Fibroblast of skin of left biceps (primary cell): ENCODE results near the gene ADAMTSL1.
A peak's percentile ranks its signal among the peaks of the same experiment; 100 is the strongest.

Experiments used
- DNase-seq, 2 experiments: peaks; one replicate each; pipeline ENCODE4 v3.0.0-alpha.2; 2013; ENCODE audit warnings: low read depth in 2 of 2

The ADAMTSL1 gene

DNA sequence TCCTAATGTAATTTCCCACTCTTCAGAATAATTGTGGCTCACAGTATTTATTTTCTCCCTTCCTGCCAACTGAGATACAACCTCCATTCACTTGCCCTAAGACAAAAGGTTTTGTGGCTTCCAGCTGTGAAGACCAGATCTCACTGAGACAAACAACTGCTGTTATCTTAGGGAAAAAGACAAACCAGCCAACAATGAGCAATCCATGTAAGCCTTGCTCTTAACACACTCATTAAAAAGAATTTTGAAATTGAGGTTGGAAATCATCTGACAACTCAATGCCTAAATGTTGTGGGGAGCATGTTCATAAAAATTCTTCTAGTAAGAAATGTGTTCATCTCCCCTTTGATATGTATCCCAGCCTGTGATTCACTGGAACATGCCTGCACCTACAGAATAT lies 132.9 kb downstream of the ADAMTSL1 start:
- DNase-seq: peak; percentile 19 to 35

DNA sequence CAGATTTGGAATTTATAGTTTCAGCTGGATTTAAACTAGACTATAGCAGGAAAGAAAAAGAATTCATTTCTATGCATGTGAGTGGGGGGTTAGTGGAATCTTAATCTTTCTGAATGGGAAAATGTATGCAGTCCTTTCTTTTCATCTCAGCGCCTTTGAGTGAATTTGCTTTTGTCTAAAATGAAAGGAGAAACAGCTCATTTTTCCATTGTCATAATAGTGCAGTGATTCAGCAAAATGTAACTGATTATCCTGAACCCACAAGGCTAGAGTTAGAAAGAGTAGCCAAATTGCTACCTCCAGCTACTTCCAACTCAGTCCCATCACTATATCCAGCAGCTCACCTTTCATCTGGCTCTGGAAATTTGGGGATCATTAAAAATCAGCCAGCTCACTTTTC lies 134.4 kb downstream of the ADAMTSL1 start:
- DNase-seq: no peak

DNA sequence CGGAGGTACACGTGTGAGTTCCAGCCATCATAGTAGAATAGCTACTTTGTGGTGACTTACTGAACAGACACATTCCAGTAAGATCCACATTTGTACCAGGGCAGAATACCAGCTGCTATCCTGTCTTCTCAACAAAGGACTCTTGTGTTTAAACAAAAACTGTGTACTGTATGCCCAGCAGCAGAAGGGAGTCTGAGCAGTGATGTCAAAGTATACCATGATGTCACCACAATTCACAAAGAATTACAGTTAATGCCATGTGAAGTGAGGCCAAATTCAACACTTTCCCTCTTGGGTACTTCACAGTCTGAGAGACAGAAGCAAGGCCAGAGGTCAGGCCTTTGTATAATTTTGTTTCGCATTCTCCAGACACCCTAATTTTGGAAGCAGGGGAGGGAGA lies 137.0 kb downstream of the ADAMTSL1 start:
- DNase-seq: no peak

DNA sequence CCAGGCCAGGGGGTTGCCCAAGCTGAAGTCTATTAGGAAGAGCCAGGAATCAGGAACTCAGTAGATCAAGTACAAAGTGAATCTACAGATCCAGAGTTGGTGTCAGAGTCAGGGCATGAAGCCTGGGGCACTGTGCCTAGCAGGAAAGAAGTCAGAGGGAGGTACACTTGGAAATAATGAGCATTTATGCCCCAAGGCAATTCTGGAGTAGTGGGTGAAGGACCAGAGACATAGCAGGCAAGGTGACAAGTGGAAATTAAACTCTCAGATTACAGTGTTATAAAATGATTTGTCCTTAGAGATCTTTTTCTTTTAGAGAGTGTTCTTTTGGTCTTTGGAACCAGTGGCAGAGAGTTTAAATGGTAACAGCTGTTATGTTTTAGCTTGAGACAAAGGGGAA lies 138.0 kb downstream of the ADAMTSL1 start:
- no peak for DNase-seq

DNA sequence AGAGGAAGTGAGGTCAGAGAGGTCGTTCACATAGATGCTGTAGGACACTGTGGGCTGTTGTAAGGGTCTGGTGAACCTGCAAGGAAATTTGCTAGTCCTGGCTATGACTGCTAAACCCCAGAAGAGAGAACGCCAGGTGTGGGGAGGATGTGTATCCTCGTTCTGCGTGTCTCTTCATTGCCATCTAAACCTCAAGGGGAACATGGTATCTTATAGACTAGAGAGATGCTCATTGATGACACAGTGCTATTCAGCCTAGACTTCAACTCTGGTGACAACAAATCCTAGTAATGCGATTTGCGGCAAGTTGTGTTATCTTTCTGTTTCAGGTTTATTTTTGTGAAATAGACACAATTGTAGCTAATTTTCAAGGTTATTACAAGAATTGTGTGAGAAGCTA lies 140.2 kb downstream of the ADAMTSL1 start:
- DNase-seq: no peak

DNA sequence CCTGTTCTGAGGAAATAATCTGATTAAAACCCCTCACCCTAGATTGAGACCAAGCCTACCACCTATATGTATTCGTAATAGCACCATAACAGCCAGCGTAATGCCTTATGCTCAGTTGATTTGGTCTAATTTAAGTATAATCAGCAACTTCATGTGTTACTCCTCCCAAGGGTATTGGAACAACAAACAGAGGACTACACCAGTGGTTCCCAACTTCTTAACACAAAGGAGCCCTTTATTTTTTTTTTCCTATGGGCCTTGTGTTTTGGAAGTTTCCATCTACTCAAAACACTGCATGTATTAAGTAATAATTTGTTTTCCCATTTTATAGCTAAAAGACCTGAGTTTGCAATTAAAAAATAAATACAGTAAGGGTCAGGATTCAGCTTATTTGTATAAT lies 140.7 kb downstream of the ADAMTSL1 start:
- DNase-seq: no peak

DNA sequence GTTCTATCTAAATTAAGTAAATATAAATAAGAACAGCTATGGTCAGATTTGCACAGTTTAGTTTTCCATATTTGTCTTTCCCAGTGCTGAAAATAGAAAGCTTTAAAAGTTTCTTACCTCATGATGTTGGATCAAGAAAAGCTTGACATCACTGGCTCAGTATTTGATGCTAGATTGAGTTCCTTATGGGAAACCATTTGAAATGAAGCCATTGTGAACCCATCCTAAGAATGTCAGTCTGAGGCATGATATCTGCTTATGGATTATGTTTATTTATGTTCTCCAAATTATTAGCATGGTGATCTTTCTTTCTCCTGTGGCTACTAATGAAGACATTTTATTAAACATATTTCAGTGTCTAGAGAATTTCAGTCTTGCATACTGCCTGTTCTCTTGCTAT lies 143.0 kb downstream of the ADAMTSL1 start:
- DNase-seq: no peak

DNA sequence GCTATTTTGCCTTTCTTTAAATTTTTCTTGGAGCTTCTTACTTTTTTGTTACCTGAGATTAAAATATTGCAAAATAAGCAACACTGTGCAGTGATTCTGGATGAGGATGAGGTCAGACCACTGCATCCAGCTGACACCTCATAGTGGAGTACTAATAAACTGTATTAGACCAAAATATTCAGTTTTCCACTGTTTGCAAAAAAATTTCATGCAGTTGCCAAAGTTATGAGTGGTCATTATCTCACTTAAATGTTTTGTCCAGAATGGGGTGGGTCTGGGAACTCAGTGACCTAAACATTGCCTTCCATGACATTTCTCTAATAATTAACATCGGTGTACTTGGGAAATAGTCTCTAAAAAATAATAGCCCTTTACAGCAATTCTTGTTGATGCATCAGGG lies 143.8 kb downstream of the ADAMTSL1 start:
- no peak for DNase-seq

DNA sequence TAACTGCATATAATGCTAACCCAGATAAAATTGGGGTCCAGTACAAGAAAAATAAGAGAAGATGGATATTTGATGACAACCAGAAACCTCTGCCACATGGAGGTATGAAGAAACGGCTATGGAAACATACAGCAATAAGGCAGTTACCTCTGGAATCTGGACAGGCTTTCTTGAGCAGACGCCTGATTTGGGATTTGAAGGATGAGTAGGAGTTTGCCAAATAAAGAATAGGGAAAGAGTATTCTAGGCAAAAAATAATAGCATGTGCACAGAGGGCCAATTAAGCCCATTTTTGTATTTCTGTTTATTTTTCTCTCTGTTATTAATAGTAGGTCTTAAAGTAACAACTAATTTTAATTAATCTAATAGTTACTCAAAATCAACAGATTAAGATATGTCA lies 144.9 kb downstream of the ADAMTSL1 start:
- no peak for DNase-seq

DNA sequence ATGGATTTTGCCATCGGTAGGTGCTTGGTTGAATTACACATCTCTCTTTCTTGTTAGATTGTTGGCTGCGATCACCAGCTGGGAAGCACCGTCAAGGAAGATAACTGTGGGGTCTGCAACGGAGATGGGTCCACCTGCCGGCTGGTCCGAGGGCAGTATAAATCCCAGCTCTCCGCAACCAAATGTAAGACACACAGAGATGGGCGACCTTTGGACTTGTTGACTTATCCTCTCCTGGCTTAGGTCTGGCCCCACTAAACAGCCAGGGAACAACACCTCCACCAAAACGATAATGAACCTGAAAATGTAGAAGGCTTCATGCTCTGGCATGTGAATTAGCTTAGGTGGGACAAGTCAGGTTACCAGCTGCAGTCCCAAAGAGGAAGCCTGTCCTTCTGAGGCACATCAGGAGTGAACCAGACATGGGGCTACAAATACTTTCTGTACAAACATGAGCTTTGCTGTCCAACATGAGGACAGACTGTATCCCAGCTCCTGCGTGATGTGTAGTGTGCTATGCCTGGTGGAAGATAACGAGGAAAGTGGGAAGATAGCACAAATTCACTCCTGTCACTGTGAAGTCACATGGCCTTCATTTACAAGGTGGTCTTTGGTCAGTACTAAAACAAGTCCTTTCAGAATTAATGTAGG lies 148.4 kb downstream of the ADAMTSL1 start:
- DNase-seq: no peak

DNA sequence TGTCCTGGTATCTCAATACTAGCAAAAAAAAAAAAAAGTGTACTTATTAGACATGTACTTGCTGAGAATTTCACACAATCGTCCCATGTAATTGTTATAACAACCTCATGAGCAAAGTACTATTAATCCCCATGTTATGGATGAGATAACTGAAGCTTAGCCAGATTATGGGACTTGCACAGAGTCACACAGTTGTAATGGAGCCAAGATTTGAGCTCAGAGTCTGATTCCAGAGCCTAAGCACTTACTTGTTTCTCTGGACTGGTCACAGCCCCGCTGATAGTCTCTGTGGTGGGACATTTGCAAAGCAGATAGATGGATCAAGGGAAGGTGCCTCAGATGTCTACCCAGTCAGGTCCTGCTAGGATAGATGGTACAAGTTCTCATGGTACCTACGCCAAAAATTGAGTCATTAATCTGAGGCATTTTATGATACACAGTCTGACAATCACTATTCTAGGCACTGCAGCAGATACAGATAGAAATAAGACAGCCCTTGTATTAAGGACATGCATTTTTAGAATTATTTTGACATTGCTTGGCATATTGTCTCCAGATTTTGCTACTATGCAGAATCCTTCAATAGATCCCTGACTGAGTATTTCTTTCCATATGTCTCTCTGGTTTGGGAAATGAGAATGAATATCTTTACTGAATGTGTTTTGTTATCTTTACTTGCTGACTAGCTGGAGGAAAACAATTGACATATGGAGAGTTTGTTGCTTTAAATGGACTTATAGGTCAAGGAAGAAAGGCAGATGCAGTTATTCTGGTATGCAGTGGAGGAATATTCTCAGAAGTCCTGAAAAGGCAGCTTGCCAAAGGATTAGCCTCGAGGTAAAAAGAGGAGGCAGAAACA lies 149.5 kb downstream of the ADAMTSL1 start:
- no peak for DNase-seq

DNA sequence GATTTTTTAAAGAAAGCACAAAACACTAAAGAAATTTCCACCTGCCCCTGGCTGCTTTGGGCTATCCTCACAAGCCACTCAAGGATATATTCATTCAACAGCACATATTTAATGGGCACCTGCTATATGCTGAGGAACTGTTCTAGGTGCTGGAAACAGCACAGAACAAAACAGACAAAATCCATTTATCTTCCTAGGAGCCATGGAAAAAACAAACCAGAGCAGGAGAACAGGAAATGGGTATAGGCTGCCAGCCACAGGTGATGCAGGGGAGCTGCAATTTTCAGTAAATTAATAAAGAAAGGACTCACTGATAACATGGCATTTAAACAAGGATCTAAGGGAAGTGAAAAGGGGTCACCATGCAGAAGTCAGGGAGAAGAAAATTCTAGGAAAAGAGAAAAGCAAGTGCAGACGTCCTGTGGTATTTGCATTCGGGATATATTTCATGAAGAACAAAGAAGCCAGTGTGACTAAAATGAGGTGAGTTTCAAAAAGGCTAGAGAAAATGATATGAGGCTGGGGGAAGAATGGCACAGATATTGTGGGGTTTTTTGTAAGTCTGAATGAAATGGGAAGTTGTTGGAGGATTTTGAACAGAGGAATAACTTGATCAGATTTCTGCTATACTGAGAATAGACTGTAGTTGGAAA lies 152.2 kb downstream of the ADAMTSL1 start:
- DNase-seq: no peak

DNA sequence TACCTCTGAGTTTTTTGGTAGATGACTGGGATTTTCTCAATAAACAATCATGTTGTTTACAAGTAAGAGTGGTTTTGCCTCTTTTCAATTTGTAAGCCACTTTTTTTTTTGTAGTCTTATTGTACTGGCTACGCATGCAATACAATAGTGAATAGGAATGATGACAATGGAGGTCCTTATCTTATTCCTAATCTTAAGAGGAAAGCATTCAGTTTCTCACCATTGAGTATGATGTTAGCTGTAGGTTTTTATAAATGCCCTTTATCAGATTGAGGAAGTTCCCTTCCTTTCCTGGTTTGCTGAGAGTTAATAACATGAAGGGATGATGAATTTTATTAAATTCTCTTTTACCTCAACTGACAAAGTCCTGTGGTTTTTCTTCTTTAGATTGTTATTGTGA lies 155.2 kb downstream of the ADAMTSL1 start:
- DNase-seq: no peak

DNA sequence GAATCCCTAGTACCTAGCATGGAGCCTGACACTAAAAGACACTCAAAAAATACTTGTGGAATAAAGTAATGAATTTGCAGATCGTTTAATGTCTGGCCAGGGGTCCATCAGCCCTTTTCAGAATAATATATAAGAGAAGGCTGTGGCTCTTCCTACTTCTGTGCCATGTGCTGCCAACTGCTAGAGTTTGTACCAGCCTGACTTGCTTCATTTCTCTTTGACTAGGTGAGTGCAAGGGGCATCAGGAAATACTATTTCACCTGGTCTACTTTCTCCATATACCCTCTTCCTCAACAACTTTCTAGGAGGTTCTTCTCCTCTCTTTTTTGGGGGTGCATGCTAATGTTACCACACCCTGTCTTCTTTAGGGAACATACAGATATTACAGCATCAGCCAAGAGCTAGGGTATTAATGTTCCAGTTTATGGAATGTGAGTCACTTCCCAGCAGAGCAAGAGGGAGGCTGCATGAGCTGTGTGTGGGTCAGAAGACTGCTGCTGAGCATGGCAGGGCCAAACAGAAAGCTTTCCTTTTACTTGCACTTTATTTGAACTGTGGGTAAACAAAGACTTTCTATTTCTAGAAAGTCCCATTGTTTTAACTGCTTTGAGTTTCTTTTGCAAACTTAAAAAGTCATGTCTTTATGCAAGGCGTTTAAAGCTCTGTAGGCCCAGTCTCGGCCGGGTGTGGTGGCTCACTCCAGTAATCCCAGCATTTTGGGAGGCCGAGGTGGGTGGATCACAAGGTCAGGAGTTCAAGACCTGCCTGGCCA lies 158.9 kb downstream of the ADAMTSL1 start:
- DNase-seq: peak; percentile 37 to 49

DNA sequence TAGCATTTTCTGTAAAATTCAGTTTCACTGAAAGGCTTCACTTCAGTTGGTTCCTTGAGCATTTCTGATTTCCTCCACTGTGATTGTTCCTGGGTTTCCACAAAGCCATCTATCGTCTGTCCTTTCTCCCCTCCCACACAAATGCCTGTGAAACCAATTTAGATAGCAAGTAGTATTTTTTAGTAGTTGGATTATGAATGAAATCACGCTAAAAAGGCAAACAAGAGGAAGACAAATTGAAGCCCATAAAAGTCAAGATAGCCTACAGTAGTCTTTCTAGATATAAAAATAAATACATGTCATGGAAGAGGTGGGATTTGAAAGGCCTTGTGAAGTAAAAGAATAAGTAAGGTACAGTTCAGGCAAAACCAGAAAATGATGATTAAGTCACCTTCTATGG lies 162.8 kb downstream of the ADAMTSL1 start:
- no peak for DNase-seq

DNA sequence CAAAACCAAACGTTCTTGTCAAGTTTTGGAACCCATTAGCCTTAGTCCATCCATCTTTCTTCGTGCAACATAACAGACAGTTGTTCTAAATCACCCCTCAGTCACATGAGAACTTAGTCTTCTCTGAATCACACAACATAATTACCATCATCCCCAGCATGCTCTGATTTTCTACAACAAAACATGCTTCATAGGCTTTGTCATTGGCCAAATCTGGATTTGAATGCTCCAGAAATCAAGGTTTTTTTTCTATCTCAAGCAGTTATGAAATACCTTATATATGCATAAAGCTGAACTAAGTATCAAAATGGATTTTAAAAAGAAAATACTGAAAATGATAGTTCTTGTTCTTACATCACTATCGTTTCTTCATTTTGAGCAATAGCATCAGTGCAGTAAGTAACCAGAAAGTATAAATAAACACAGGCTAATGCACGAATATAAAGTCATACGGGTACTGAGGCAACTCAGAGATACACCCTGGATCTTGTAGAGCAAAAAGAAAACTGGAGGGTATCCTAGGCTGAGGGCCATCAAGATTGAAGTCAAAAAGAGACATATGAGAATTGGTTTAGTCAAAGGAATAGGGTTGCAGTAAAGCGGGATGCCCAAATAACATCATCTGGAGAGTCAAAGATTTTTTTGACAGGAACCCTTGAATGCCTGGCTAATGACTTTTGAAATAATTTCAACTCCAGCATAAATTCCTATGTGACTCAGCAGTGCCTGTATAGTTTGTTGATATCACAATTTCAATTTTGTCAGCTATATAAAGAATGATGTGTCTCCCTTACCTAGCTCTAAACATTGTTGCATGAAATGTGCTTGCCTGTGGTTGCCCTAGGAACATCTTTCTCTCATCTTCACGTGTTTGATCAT lies 164.7 kb downstream of the ADAMTSL1 start:
- DNase-seq: peak in 1 of 2 experiments; percentile 23

DNA sequence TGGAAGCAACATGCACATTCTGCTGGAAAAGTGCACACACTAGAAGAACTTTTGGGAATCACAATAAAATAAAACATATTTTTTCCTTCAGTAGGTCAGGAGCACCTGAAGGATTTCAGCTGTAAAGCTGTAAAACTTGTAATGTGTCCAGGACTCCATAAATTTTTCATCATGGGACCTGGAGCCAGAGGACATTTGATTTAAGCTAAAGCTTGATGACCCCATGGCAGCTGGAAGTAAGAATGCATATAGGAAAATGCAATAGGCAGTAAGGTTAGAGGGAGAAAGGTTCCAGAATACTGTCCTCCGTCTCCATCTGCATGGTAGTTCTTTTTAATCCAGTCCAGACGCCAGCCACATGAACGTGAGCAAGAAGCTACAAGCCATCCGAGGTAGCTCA lies 166.0 kb downstream of the ADAMTSL1 start:
- no peak for DNase-seq

DNA sequence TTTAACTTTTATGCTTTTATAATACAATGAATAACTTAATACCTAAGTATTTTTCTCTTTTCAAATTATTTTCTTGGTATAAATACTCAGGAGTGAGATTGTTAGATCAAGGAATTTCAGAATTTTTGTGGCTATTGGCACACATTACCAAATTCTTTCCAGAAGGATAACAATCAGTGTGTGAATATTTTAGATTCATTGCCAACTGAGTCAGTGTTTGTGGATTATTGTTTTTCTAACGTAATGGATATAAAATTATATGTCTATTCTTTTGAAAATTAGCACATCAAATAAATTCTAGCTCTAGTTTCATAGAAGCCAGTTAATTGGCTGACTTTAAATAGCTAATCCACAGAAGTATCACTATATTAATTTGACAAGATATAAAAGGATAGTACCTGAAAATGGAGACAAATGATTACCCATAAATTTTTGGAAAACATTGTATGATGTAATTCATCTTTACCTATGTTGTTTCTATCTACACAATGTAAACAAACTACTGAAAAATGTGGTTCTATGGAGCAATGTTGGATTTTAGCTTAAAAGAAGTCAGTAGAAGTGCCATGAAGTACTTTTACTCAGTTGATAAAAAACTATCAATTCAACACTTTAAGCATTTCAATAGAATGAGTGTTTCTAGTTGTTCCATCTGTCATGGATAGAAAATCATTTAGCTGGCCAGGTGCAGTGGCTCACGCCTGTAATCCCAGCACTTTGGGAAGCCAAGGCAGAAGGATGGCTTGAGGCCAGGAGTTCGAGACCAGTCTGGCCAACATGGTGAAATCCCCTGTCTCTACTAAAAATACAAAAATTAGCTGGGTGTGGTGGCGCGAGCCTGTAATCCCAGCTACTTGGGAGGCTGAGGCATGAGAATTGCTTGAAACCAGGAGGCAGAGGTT lies 185.1 kb downstream of the ADAMTSL1 start:
- peak; percentile 68 to 76 for DNase-seq

DNA sequence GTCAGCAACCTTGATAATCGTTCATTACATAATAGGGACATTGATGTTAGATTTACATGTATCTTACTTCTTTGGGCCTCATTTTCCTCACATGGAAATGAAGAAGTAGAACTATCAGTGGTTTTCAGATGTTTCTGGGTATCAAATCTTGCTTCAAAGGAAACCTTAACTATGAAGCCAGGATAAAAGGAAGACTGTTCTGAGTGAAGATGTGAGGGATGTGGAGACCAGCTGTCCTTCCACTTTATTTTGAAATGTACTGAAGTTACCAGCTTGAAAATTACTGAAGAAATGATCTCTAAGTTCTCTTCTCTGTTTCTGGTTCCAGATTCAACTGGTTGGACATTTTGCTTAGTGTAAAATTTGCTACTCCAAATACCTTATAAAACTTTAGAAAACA lies 186.0 kb downstream of the ADAMTSL1 start:
- DNase-seq: no peak

DNA sequence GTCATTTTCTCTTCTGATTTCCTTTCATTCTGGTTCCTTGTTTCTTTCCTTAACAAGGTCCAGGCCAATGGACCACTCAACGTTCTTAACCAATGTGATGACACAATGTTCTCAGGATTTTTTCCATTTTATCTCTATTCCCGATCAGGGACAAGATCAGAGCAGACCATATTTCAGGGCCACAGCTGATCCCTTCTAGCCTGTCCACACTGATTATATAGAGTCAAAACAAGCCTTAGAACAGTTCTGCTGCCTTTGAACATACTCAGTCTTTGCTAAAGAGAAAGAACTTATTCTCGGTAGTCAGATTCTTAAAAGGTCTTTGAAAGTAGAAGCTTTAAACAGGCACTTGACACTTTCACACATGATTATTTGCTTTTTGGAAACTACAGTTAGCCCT lies 188.4 kb downstream of the ADAMTSL1 start:
- DNase-seq: no peak
